ENCODE measurements around the gene RAD23B. TPM values are rescaled to one million over a fixed set of nuclear protein-coding genes. Genes with fewer than 3 reads are reported as not detected.

RAD23B gene
- total RNA-seq, 1 donor from 2014 or later, result 205 TPM

DNA sequence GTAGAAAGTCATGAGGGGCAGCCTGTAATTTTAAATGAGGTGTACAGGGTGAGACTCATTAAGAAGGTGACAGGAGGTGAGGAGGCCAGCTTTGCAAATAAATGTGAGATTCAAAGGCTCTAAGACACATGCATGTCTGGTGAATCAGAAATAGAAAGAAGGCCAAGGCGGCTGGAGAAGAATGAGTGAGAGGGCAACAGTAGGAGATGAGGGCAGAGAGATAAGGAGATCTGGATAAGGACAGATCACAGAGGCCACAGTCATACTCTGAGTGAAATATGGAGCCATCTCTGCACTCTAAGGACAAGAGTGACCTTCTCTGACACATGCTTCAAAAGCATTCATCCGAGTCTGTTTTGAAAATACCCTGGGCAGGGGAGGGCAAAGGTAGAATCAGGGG, 90.7 kb downstream of the RAD23B start:
- H3K27me3 ChIP-seq (ENCODE audit: insufficient read depth, low read length), result no peaks in the 10 kb centered on the region
- H3K27ac ChIP-seq (ENCODE audit: low read depth, low read length), result no peak overlapping the region
- H3K27ac Mint-ChIP-seq (ENCODE audit: unreplicated experiment), result no peak overlapping the region
- H3K4me3 ChIP-seq (ENCODE audit: insufficient read depth, low read depth, low read length), result no peak overlapping the region
- FAIRE-seq (no peak), DNase-seq (ENCODE audit: low read depth) (no peak)
- peaks cover under 1% of the 10 kb centered on the region for H3K27me3 Mint-ChIP-seq (ENCODE audit: low read depth, unreplicated experiment)
- no peaks in the 10 kb centered on the region for H3K9me3 Mint-ChIP-seq (ENCODE audit: unreplicated experiment)
- H3K4me1 ChIP-seq (ENCODE audit: insufficient read depth, low read length), result no peaks in the 10 kb centered on the region
- H3K4me3 Mint-ChIP-seq (ENCODE audit: unreplicated experiment), result no peak overlapping the region
- no peaks in the 10 kb centered on the region for H3K36me3 ChIP-seq (ENCODE audit: insufficient read depth, low read length)
- H3K36me3 Mint-ChIP-seq (ENCODE audit: low read depth, unreplicated experiment), result no peaks in the 10 kb centered on the region
- H3K9me3 ChIP-seq (ENCODE audit: insufficient read depth, low read depth, low read length), result no peaks in the 10 kb centered on the region
- H4K20me1 ChIP-seq (ENCODE audit: insufficient read depth, low read length), result no peaks in the 10 kb centered on the region
- TF ChIP-seq, protein P1, sequence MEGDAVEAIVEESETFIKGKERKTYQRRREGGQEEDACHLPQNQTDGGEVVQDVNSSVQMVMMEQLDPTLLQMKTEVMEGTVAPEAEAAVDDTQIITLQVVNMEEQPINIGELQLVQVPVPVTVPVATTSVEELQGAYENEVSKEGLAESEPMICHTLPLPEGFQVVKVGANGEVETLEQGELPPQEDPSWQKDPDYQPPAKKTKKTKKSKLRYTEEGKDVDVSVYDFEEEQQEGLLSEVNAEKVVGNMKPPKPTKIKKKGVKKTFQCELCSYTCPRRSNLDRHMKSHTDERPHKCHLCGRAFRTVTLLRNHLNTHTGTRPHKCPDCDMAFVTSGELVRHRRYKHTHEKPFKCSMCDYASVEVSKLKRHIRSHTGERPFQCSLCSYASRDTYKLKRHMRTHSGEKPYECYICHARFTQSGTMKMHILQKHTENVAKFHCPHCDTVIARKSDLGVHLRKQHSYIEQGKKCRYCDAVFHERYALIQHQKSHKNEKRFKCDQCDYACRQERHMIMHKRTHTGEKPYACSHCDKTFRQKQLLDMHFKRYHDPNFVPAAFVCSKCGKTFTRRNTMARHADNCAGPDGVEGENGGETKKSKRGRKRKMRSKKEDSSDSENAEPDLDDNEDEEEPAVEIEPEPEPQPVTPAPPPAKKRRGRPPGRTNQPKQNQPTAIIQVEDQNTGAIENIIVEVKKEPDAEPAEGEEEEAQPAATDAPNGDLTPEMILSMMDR (IDR thresholded peaks at IDR 0.05; ENCODE audit: insufficient read depth, low read depth, low read length), result no peak
- TF ChIP-seq EZH2 (IDR thresholded peaks at IDR 0.05; ENCODE audit: insufficient read depth, low read length), result no peak
- no peak overlapping the region for H3K4me2 ChIP-seq (ENCODE audit: low read length)
- H3K9ac ChIP-seq (ENCODE audit: low read length), result no peak overlapping the region
- no peaks in the 10 kb centered on the region for H3K79me2 ChIP-seq (ENCODE audit: insufficient read depth, low read length)
- H2AFZ ChIP-seq (ENCODE audit: low read depth, low read length), result no peak overlapping the region
- H3K4me1 Mint-ChIP-seq (ENCODE audit: low read depth, unreplicated experiment), result no peaks in the 10 kb centered on the region

DNA sequence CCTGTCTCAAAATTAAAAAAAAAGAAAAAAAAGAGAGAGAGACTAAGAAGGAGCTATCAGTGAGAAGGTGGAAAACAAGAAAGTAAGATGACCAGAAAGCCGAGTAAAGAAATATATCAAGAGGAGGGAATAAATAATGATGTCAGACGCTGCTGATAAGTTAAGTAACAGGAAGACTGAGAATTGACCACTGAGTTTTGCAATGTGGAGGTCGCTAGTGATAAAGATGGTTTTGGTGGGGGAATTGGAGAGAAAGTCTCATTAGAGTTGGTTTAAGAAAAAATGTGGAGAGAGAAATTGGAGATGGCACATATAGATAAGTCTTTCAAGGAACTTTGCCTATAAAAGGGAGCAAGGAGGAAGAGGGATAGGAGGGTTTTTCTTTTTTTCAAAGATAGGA, 91.9 kb downstream of the RAD23B start:
- Histone ChIP-seq H3K9me3 (ENCODE audit: insufficient read depth, low read depth, low read length) (no peaks in the 10 kb centered on the region), H3K4me3 (ENCODE audit: insufficient read depth, low read depth, low read length) (no peak overlapping the region), H3K27ac (ENCODE audit: low read depth, low read length) (no peak overlapping the region), H3K9ac (ENCODE audit: low read length) (no peak overlapping the region), H2AFZ (ENCODE audit: low read depth, low read length) (no peak overlapping the region), H3K4me1 (ENCODE audit: insufficient read depth, low read length) (no peaks in the 10 kb centered on the region), H4K20me1 (ENCODE audit: insufficient read depth, low read length) (no peaks in the 10 kb centered on the region), H3K36me3 (ENCODE audit: insufficient read depth, low read length) (no peaks in the 10 kb centered on the region), H3K79me2 (ENCODE audit: insufficient read depth, low read length) (no peaks in the 10 kb centered on the region), H3K27me3 (ENCODE audit: insufficient read depth, low read length) (no peaks in the 10 kb centered on the region), H3K4me2 (ENCODE audit: low read length) (no peak overlapping the region)
- H3K9me3 Mint-ChIP-seq (ENCODE audit: unreplicated experiment), result no peaks in the 10 kb centered on the region
- FAIRE-seq (no peak), DNase-seq (ENCODE audit: low read depth) (no peak)
- H3K4me1 Mint-ChIP-seq (ENCODE audit: low read depth, unreplicated experiment), result no peaks in the 10 kb centered on the region
- H3K4me3 Mint-ChIP-seq (ENCODE audit: unreplicated experiment), result no peak overlapping the region
- no peak overlapping the region for H3K27ac Mint-ChIP-seq (ENCODE audit: unreplicated experiment)
- TF ChIP-seq, protein P1 (IDR thresholded peaks at IDR 0.05; ENCODE audit: insufficient read depth, low read depth, low read length), result no peak
- TF ChIP-seq EZH2 (IDR thresholded peaks at IDR 0.05; ENCODE audit: insufficient read depth, low read length), result no peak
- no peaks in the 10 kb centered on the region for H3K36me3 Mint-ChIP-seq (ENCODE audit: low read depth, unreplicated experiment)
- peaks cover 4% of the 10 kb centered on the region for H3K27me3 Mint-ChIP-seq (ENCODE audit: low read depth, unreplicated experiment)

DNA sequence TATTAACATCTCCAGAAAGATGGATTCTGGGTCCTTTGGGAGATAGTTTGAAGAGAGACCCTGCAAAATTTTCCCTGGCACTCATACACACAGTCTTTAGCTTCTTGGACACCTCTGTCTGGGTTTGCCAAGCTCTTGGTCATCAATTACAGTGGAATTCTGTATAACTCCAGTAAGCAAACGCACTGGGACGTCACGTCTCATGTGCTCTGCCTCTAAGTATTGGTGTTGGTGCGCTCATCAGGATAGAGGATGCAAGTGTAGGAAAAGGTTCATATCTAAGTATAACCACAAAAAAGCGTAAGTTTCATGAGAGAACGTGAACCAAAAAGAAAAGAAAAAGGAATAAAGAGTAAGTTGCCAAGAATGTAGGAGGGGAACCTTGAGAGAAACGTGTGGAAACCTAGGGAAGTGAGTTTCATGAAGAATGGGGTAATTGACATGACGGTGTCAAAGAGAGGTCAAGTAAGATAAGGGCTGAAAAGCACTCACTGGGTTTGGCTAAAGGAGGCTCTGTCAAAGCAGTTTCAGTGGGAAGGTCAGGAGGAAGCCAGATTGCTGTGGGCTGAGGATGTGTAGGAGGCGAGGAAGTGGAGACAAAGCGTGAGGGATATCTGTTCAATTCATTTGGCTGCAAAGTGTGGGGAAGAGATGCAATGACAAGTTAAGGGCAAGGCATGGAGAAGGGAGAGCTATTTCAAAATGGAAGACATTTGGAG, 92.7 kb downstream of the RAD23B start:
- no peak for FAIRE-seq
- H3K9ac ChIP-seq (ENCODE audit: low read length), result no peak overlapping the region
- H3K4me1 Mint-ChIP-seq (ENCODE audit: low read depth, unreplicated experiment), result no peaks in the 10 kb centered on the region
- H3K27me3 Mint-ChIP-seq (ENCODE audit: low read depth, unreplicated experiment), result peaks cover 4% of the 10 kb centered on the region
- H3K4me3 ChIP-seq (ENCODE audit: insufficient read depth, low read depth, low read length), result no peak overlapping the region
- no peaks in the 10 kb centered on the region for H3K36me3 ChIP-seq (ENCODE audit: insufficient read depth, low read length)
- no peaks in the 10 kb centered on the region for H3K4me1 ChIP-seq (ENCODE audit: insufficient read depth, low read length)
- H3K36me3 Mint-ChIP-seq (ENCODE audit: low read depth, unreplicated experiment), result no peaks in the 10 kb centered on the region
- no peak overlapping the region for H3K4me3 Mint-ChIP-seq (ENCODE audit: unreplicated experiment)
- DNase-seq (ENCODE audit: low read depth), result no peak
- H3K27me3 ChIP-seq (ENCODE audit: insufficient read depth, low read length), result no peaks in the 10 kb centered on the region
- no peaks in the 10 kb centered on the region for H3K9me3 ChIP-seq (ENCODE audit: insufficient read depth, low read depth, low read length)
- H2AFZ ChIP-seq (ENCODE audit: low read depth, low read length), result no peak overlapping the region
- H3K4me2 ChIP-seq (ENCODE audit: low read length), result no peak overlapping the region
- no peak overlapping the region for H3K27ac Mint-ChIP-seq (ENCODE audit: unreplicated experiment)
- no peak overlapping the region for H3K27ac ChIP-seq (ENCODE audit: low read depth, low read length)
- no peaks in the 10 kb centered on the region for H3K79me2 ChIP-seq (ENCODE audit: insufficient read depth, low read length)
- TF ChIP-seq EZH2 (IDR thresholded peaks at IDR 0.05; ENCODE audit: insufficient read depth, low read length), result no peak
- TF ChIP-seq, protein P1 (IDR thresholded peaks at IDR 0.05; ENCODE audit: insufficient read depth, low read depth, low read length), result no peak
- H3K9me3 Mint-ChIP-seq (ENCODE audit: unreplicated experiment), result no peaks in the 10 kb centered on the region
- H4K20me1 ChIP-seq (ENCODE audit: insufficient read depth, low read length), result no peaks in the 10 kb centered on the region
